Endothelial cell of umbilical vein (primary cell): Measurements from ENCODE around the gene TMOD1. TPM values are rescaled to one million over a fixed set of nuclear protein-coding genes. Genes with fewer than 3 reads are reported as not detected.
"Not testable (repeated sequence)": the region's sequence is repeated elsewhere in the genome, so short reads cannot be mapped to it uniquely, and the experiment has no call there.

Experiments
- BruUV-seq: library from RNA; stranded (reverse); fragments of 400-500 nt; replicated peaks from 2 replicates; lab custom pipeline; 2021; lab: Mats Ljungman, UMichigan
- CTCF ChIA-PET: fragments of 300-600, 350-600 bp; sonication (Branson Sonifier 250); formaldehyde crosslinking; loops from one replicate; lab custom pipeline; 2021; ENCODE audit warnings: antibody characterized with exemption, inconsistent platforms; lab: Charles Lee
- POLR2A ChIA-PET: fragments of 300-600, 350-600 bp; sonication (Branson Sonifier 250); formaldehyde crosslinking; loops from one replicate; lab custom pipeline; 2021; ENCODE audit warnings: antibody characterized with exemption, inconsistent platforms; lab: Charles Lee
- DNase-seq: peaks from one replicate; pipeline ENCODE4 v3.0.0-alpha.2; 2011; ENCODE audit warnings: low read depth, low spot score
- FAIRE-seq: peaks from 2 replicates; lab custom pipeline; 2011; peaks lifted over from hg19 to GRCh38; lab: Jason Lieb, UNC
- H2AFZ ChIP-seq: 2 replicates; pipeline ENCODE4 v1.6.0; 2012; ENCODE audit warnings: low read depth, low read length, control low read depth, inconsistent platforms
- H3K27ac ChIP-seq: 2 replicates; pipeline ENCODE4 v1.5.1; 2011; ENCODE audit warnings: low read depth, mild to moderate bottlenecking, control low read depth, low read length, moderate library complexity; ENCODE audit not compliant: insufficient read depth
- H3K27me3 ChIP-seq, 2 experiments: 2 replicates each; pipeline versions ENCODE4 v1.6.0 to v1.6.1; 2011; ENCODE audit warnings: low read length in 2 of 2, mixed read lengths in 1 of 2; ENCODE audit not compliant: control insufficient read depth in 2 of 2, insufficient read depth in 2 of 2
- H3K36me3 ChIP-seq, 2 experiments: 2 replicates in 1 of 2; 3 replicates in 1 of 2; pipeline ENCODE4 v1.5.1; 2011; ENCODE audit warnings: low read length in 2 of 2, mild to moderate bottlenecking in 1 of 2, moderate library complexity in 1 of 2; ENCODE audit not compliant: control insufficient read depth in 2 of 2, insufficient read depth in 2 of 2; ENCODE audit errors: extremely low read depth in 1 of 2
- H3K4me1 ChIP-seq: 3 replicates; pipeline ENCODE4 v1.5.1; 2011; ENCODE audit warnings: mild to moderate bottlenecking, low read length; ENCODE audit not compliant: control insufficient read depth, insufficient read depth; ENCODE audit errors: extremely low read depth
- H3K4me2 ChIP-seq: 2 replicates; pipeline ENCODE4 v1.6.1; 2011; ENCODE audit warnings: low read length, control low read depth, mixed read lengths; ENCODE audit not compliant: insufficient read depth
- H3K4me3 ChIP-seq, 3 experiments: fragments of 200-600 bp in 1 of 3; sonication (generic), shearing (Covaris generic) in 1 of 3; replicated peaks in 1 of 3; 2 replicates each; pipeline ENCODE4 v1.5.1; 2011 to 2016; ENCODE audit warnings: control low read depth in 3 of 3, low read length in 3 of 3, mild to moderate bottlenecking in 2 of 3, inconsistent platforms in 1 of 3, low read depth in 1 of 3, moderate library complexity in 1 of 3; ENCODE audit not compliant: insufficient read depth in 1 of 3
- H3K79me2 ChIP-seq: 2 replicates; pipeline ENCODE4 v1.6.0; 2012; ENCODE audit warnings: low read length, inconsistent platforms; ENCODE audit not compliant: control insufficient read depth, insufficient read depth
- H3K9ac ChIP-seq: replicated peaks from 2 replicates; pipeline ENCODE3; 2011; ENCODE audit warnings: low read length, control low read depth; ENCODE audit not compliant: insufficient read depth; ENCODE audit errors: extremely low read depth
- H3K9me1 ChIP-seq: replicated peaks from 3 replicates; pipeline ENCODE4 v1.6.0; 2011; ENCODE audit warnings: mild to moderate bottlenecking, low read length; ENCODE audit not compliant: control insufficient read depth, insufficient read depth; ENCODE audit errors: extremely low read depth
- H3K9me3 ChIP-seq: replicated peaks from 2 replicates; pipeline ENCODE4 v1.5.1; 2012; ENCODE audit warnings: low read length, inconsistent platforms; ENCODE audit not compliant: control insufficient read depth, insufficient read depth
- H4K20me1 ChIP-seq: replicated peaks from 2 replicates; pipeline ENCODE3; 2011; ENCODE audit warnings: mild to moderate bottlenecking, low read length; ENCODE audit not compliant: control insufficient read depth, insufficient read depth; ENCODE audit errors: extremely low read depth
- CTCF ChIP-seq, 2 donors: IDR thresholded peaks; 1 replicate in 1 of 2; 2 replicates in 1 of 2; pipeline ENCODE4 v1.5.1; 2011; ENCODE audit warnings: low read length in 2 of 2, mild to moderate bottlenecking in 2 of 2, moderate library complexity in 2 of 2, control low read depth in 1 of 2, inconsistent platforms in 1 of 2, low read depth in 1 of 2; ENCODE audit not compliant: insufficient read depth in 1 of 2; ENCODE audit errors: extremely low read depth in 1 of 2
- EZH2 ChIP-seq: IDR thresholded peaks from 2 replicates; pipeline ENCODE4 v1.6.1; 2012; ENCODE audit warnings: borderline replicate concordance, low read depth, mild to moderate bottlenecking, moderate library complexity, low read length, inconsistent platforms; ENCODE audit not compliant: severe bottlenecking
- FOS ChIP-seq: IDR thresholded peaks from 2 replicates; pipeline ENCODE4 v1.6.1; 2011; ENCODE audit warnings: mild to moderate bottlenecking, low read length, moderate library complexity, borderline replicate concordance; ENCODE audit not compliant: insufficient read depth
- GATA2 ChIP-seq: IDR thresholded peaks from 2 replicates; pipeline ENCODE4 v1.7.0; 2011; ENCODE audit warnings: low read depth, mild to moderate bottlenecking, moderate library complexity, mixed read lengths, low read length; ENCODE audit not compliant: insufficient read length, insufficient read depth
- JUN ChIP-seq: IDR thresholded peaks from 2 replicates; pipeline ENCODE4 v1.6.1; 2011; ENCODE audit warnings: borderline replicate concordance, low read depth; ENCODE audit not compliant: insufficient read length, insufficient read depth
- MAX ChIP-seq: IDR thresholded peaks from 2 replicates; pipeline ENCODE4 v1.6.1; 2011; ENCODE audit not compliant: insufficient read depth, insufficient read length
- MYC ChIP-seq: IDR thresholded peaks from one replicate; pipeline ENCODE4 v1.6.1; 2011; ENCODE audit warnings: mild to moderate bottlenecking, low read depth, low read length
- POLR2A ChIP-seq: IDR thresholded peaks from 2 replicates; pipeline ENCODE4 v1.6.1; 2012; ENCODE audit warnings: low read depth, mild to moderate bottlenecking, control low read depth, low read length
- POLR2AphosphoS5 ChIP-seq: IDR thresholded peaks from 2 replicates; pipeline ENCODE4 v1.6.1; 2012; ENCODE audit warnings: low read depth, mild to moderate bottlenecking, control low read depth, low read length, moderate library complexity; ENCODE audit not compliant: insufficient read depth
- dilution Hi-C: fragments of 300-500 bp; cut with MboI; formaldehyde crosslinking; loops from one replicate; pipeline ENCODE4 v1.15.0; 2019; ENCODE audit warnings: low sequenced_read_pairs; ENCODE audit not compliant: extremely low pct_ligation_motif_present
- intact Hi-C: fragments of 100-400 bp; cut with micrococcal nuclease; formaldehyde crosslinking; loops from one replicate; pipeline ENCODE4 v1.10.0; 2022
- polyA plus RNA-seq, 4 experiments: library from polyadenylated mRNA; depleted of rRNA in 3 of 4; stranded (reverse) in 3 of 4; unstranded in 1 of 4; fragments of >200 nt; gene quantifications; 2 replicates each; pipeline versions ENCODE4 v1.2.1 to v1.2.3, GENCODE V29; 2011 to 2012; ENCODE audit warnings: missing spikeins in 1 of 4
- total RNA-seq: library from RNA; stranded (reverse); gene quantifications from 2 replicates; pipeline ENCODE4 v1.2.3, GENCODE V29; 2021

TMOD1 gene
- total and polyA plus RNA-seq, 2 donors (not counting 3 experiments of a cell fraction or from before 2014, with no cell fraction given) = 0.26 to 1.4 TPM

- peaks cover 29 to 40% of the 10 kb centered on the region in 2 experiments for H3K27me3 ChIP-seq
- H3K4me2 ChIP-seq, CTCF ChIA-PET, DNase-seq, H3K9me1 ChIP-seq, H3K9me3 ChIP-seq, BruUV-seq, H3K79me2 ChIP-seq, intact Hi-C loops, H4K20me1 ChIP-seq, H3K4me1 ChIP-seq, H3K4me3 ChIP-seq, dilution Hi-C loops, H2AFZ ChIP-seq, H3K9ac ChIP-seq, H3K36me3 ChIP-seq, H3K27ac ChIP-seq, POLR2A ChIA-PET, FAIRE-seq: not testable (repeated sequence)
These were observed 2.6 kb upstream of the TMOD1 start for GRCh38 chr9:97498846-97499245.

- no peak for TF ChIP-seq GATA2
- TF ChIP-seq CTCF (IDR thresholded peaks at IDR 0.05; ENCODE audit: extremely low read depth in 1 of 2, insufficient read depth in 1 of 2, low read depth in 1 of 2, low read length in 2 of 2) = no peak
- TF ChIP-seq POLR2AphosphoS5 = no peak
- TF ChIP-seq MYC = no peak
- no peak for TF ChIP-seq MAX
- TF ChIP-seq JUN = no peak
- no peak for TF ChIP-seq EZH2
- no peak for TF ChIP-seq FOS
- TF ChIP-seq POLR2A = no peak
- Histone ChIP-seq H3K79me2 (no peaks in the 10 kb centered on the region), H2AFZ (no peak overlapping the region), H3K9ac (no peak overlapping the region), H3K4me1 (peaks cover 7% of the 10 kb centered on the region), H3K27me3 (peaks cover 36 to 54% of the 10 kb centered on the region in 2 experiments), H3K36me3 (peaks cover 0 to 2% of the 10 kb centered on the region in 2 experiments), H3K27ac (no peak overlapping the region), H3K4me2 (no peak overlapping the region), H4K20me1 (no peaks in the 10 kb centered on the region), H3K9me1 (no peaks in the 10 kb centered on the region), H3K9me3 (no peaks in the 10 kb centered on the region), H3K4me3 (no peak overlapping the region)
- intact Hi-C loops = no loop called here
- BruUV-seq = no TSS peak
- POLR2A ChIA-PET = no interaction called here
- DNase-seq (no peak), FAIRE-seq (no peak)
- CTCF ChIA-PET = interaction anchor here (1.1 to 4.6 kb wide), 5 partner anchors 10 to 116 kb away, joined by 4 to 51 read pairs (median 7); no protein-coding TSS in a partner anchor
- dilution Hi-C loops = no loop called here
These were observed 1.2 kb upstream of the TMOD1 start for GRCh38 chr9:97500263-97500662.
